H9 (cell line): ENCODE data around the gene ACADSB. TPM values are rescaled to one million over a fixed set of nuclear protein-coding genes. Genes with fewer than 3 reads are reported as not detected.

Experiments
- DNase-seq: peaks from one replicate; pipeline ENCODE4 v3.0.0-alpha.2; 2017
- H2AFZ ChIP-seq: one replicate; pipeline ENCODE4 v1.6.1; 2013; ENCODE audit warnings: mild to moderate bottlenecking, low read length, control low read depth, moderate library complexity
- H2AK5ac ChIP-seq: 2 replicates; pipeline ENCODE4 v1.6.1; 2013; ENCODE audit warnings: low read length, control low read depth, mixed read lengths; ENCODE audit not compliant: insufficient read length
- H2BK120ac ChIP-seq: one replicate; pipeline ENCODE4 v1.6.1; 2013; ENCODE audit warnings: low read depth, mild to moderate bottlenecking, low read length, control low read depth, inconsistent platforms; ENCODE audit not compliant: poor library complexity, severe bottlenecking
- H2BK12ac ChIP-seq: 2 replicates; pipeline ENCODE4 v1.6.1; 2013; ENCODE audit warnings: low read length, control low read depth, mixed read lengths, low read depth; ENCODE audit not compliant: insufficient read length
- H2BK15ac ChIP-seq: 2 replicates; pipeline ENCODE4 v1.6.1; 2013; ENCODE audit warnings: low read depth, low read length, control low read depth
- H2BK20ac ChIP-seq: one replicate; pipeline ENCODE4 v1.6.1; 2013; ENCODE audit warnings: low read depth, mild to moderate bottlenecking, low read length, control low read depth, inconsistent platforms; ENCODE audit not compliant: poor library complexity, severe bottlenecking
- H2BK5ac ChIP-seq: 2 replicates; pipeline ENCODE4 v1.6.1; 2013; ENCODE audit warnings: low read length, control low read depth, mixed read lengths; ENCODE audit not compliant: insufficient read length
- H3K14ac ChIP-seq: 2 replicates; pipeline ENCODE4 v1.6.1; 2013; ENCODE audit warnings: low read length, control low read depth; ENCODE audit not compliant: insufficient read depth
- H3K18ac ChIP-seq: 2 replicates; pipeline ENCODE4 v1.6.1; 2013; ENCODE audit warnings: low read depth, mild to moderate bottlenecking, mixed read lengths, low read length, control low read depth; ENCODE audit not compliant: insufficient read length
- H3K23ac ChIP-seq: 2 replicates; pipeline ENCODE4 v1.6.1; 2013; ENCODE audit warnings: low read length, control low read depth, mixed read lengths, low read depth; ENCODE audit not compliant: insufficient read length
- H3K23me2 ChIP-seq: 2 replicates; pipeline ENCODE4 v1.6.1; 2013; ENCODE audit warnings: low read depth, mild to moderate bottlenecking, mixed read lengths, low read length, control low read depth; ENCODE audit not compliant: insufficient read length, poor library complexity, severe bottlenecking
- H3K27ac ChIP-seq: 2 replicates; pipeline ENCODE4 v1.5.1; 2013; ENCODE audit warnings: low read length, control low read depth, mixed read lengths, low read depth; ENCODE audit not compliant: insufficient read length
- H3K27me3 ChIP-seq: 2 replicates; pipeline ENCODE4 v1.6.1; 2013; ENCODE audit warnings: low read length, control low read depth, inconsistent platforms; ENCODE audit not compliant: insufficient read depth
- H3K4ac ChIP-seq: 2 replicates; pipeline ENCODE4 v1.6.1; 2013; ENCODE audit warnings: low read depth, mild to moderate bottlenecking, control low read depth, inconsistent platforms, low read length, moderate library complexity
- H3K4me1 ChIP-seq: 2 replicates; pipeline ENCODE4 v1.6.1; 2013; ENCODE audit warnings: low read length, control low read depth, inconsistent platforms; ENCODE audit not compliant: insufficient read depth
- H3K4me2 ChIP-seq: 2 replicates; pipeline ENCODE4 v1.6.1; 2013; ENCODE audit warnings: low read length, control low read depth, mixed read lengths; ENCODE audit not compliant: insufficient read length, insufficient read depth
- H3K56ac ChIP-seq: 2 replicates; pipeline ENCODE4 v1.6.1; 2013; ENCODE audit warnings: low read depth, mild to moderate bottlenecking, mixed read lengths, low read length, control low read depth; ENCODE audit not compliant: insufficient read length
- H3K79me1 ChIP-seq: 2 replicates; pipeline ENCODE4 v1.6.1; 2013; ENCODE audit warnings: low read depth, mild to moderate bottlenecking, moderate library complexity, low read length, control low read depth, inconsistent platforms; ENCODE audit not compliant: insufficient read depth, poor library complexity, severe bottlenecking
- H3K79me2 ChIP-seq: 2 replicates; pipeline ENCODE4 v1.6.1; 2013; ENCODE audit warnings: low read length, control low read depth, inconsistent platforms; ENCODE audit not compliant: insufficient read depth
- H3K9ac ChIP-seq: 2 replicates; pipeline ENCODE4 v1.6.1; 2013; ENCODE audit warnings: low read length, control low read depth, mixed read lengths; ENCODE audit not compliant: insufficient read length; ENCODE audit errors: extremely low read depth
- H3K9me3 ChIP-seq: one replicate; pipeline ENCODE4 v1.6.1; 2013; ENCODE audit warnings: low read depth, low read length, inconsistent platforms; ENCODE audit not compliant: control insufficient read depth
- H3T11ph ChIP-seq: one replicate; pipeline ENCODE4 v1.6.1; 2013; ENCODE audit warnings: mild to moderate bottlenecking, low read length, control low read depth, inconsistent platforms
- H4K20me1 ChIP-seq: one replicate; pipeline ENCODE4 v1.6.1; 2013; ENCODE audit not compliant: control insufficient read depth, insufficient read length, insufficient read depth
- H4K5ac ChIP-seq: 2 replicates; pipeline ENCODE4 v1.6.1; 2013; ENCODE audit warnings: low read depth, mild to moderate bottlenecking, mixed read lengths, low read length, control low read depth; ENCODE audit not compliant: insufficient read length
- H4K8ac ChIP-seq: replicated peaks from 2 replicates; pipeline ENCODE4 v1.6.1; 2013; ENCODE audit warnings: low read length, control low read depth, mixed read lengths, low read depth; ENCODE audit not compliant: insufficient read length
- H4K91ac ChIP-seq: 2 replicates; pipeline ENCODE4 v1.6.1; 2013; ENCODE audit warnings: low read depth, mild to moderate bottlenecking, moderate library complexity, mixed read lengths, low read length, control low read depth; ENCODE audit not compliant: insufficient read length
- H3K27ac Mint-ChIP-seq, 3 experiments: 2 replicates in 2 of 3; 3 replicates in 1 of 3; pipeline ENCODE4 v1.8.0; 2020 to 2021; ENCODE audit warnings: mixed read lengths in 3 of 3, mild to moderate bottlenecking in 1 of 3, moderate library complexity in 1 of 3
- H3K27me3 Mint-ChIP-seq: 2 replicates; pipeline ENCODE4 v1.8.0; 2021; ENCODE audit warnings: low read depth, mild to moderate bottlenecking, moderate library complexity, mixed read lengths
- H3K36me3 Mint-ChIP-seq, 3 experiments: 2 replicates in 2 of 3; 3 replicates in 1 of 3; pipeline ENCODE4 v1.8.0; 2020 to 2021; ENCODE audit warnings: low read depth in 3 of 3, mixed read lengths in 3 of 3; ENCODE audit not compliant: insufficient read depth in 1 of 3
- H3K4me1 Mint-ChIP-seq, 2 experiments: 2 replicates each; pipeline ENCODE4 v1.8.0; 2020; ENCODE audit warnings: mixed read lengths in 2 of 2
- H3K4me3 Mint-ChIP-seq, 2 experiments: 2 replicates in 1 of 2; 3 replicates in 1 of 2; pipeline ENCODE4 v1.8.0; 2020 to 2021; ENCODE audit warnings: mild to moderate bottlenecking in 2 of 2, mixed read lengths in 2 of 2, moderate library complexity in 1 of 2
- H3K9me3 Mint-ChIP-seq, 2 experiments: 2 replicates in 1 of 2; 3 replicates in 1 of 2; pipeline ENCODE4 v1.8.0; 2020; ENCODE audit warnings: mild to moderate bottlenecking in 2 of 2, mixed read lengths in 2 of 2, moderate library complexity in 1 of 2
- CTCF ChIP-seq: fragments of 200-600 bp; sonication (generic); conservative IDR thresholded peaks from 3 replicates; pipeline ENCODE4 v1.8.0; 2021; ENCODE audit warnings: antibody characterized with exemption, mild to moderate bottlenecking
- WGBS: extraction: QIAGEN DNeasy Blood & Tissue Kit; methylation state at CpG from one replicate; pipeline ENCODE4 v1.1.7; 2013; ENCODE audit warnings: missing lambda C conversion rate, low lambda C conversion rate, mixed read lengths; ENCODE audit not compliant: insufficient read length; ENCODE audit errors: extremely low coverage; 5-methylcytosine and 5-hydroxymethylcytosine counted together
- total RNA-seq: library from RNA; stranded (reverse); gene quantifications from 2 replicates; pipeline ENCODE4 v1.2.1, GENCODE V29; 2021

The ACADSB gene
- total RNA-seq, 1 experiment from 2014 or later, result 35.1 TPM

DNA sequence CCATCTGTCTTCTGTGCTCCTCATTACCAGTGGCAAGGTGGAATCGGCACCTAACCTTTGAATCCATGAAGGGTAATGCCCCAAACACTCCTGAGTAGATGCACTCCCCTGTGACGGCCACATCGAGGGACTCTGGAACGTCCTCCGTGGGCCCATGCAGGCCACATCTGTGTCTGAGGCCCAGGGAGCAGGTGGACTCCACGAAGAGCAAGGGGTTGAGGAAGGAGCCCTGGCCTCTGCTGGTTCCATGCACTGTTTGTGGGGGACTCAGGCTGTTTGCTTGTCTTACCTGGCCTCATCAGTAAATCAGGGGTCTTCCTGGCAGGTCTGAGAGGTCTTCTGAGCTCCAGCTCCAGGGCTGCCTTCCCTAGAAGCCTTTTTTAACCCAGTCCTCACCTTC, 64.4 kb downstream of the ACADSB start:
- DNase-seq, result no peak
- no peak overlapping the region for H3K56ac ChIP-seq
- no peak overlapping the region for H3K9ac ChIP-seq
- H2BK120ac ChIP-seq, result no peak overlapping the region
- no peak overlapping the region for H3K4me2 ChIP-seq
- no peak overlapping the region for H3T11ph ChIP-seq
- Mint-ChIP-seq H3K4me1 (peaks cover 8 to 9% of the 10 kb centered on the region in 2 experiments), H3K4me3 (no peak overlapping the region), H3K36me3 (no peaks in the 10 kb centered on the region), H3K9me3 (peaks cover 0 to 2% of the 10 kb centered on the region in 2 experiments; a peak in 1 of 5 replicates), H3K27me3 (peaks cover 6% of the 10 kb centered on the region), H3K27ac (peak overlapping the region in 1 of 3 experiments; percentile 18; a peak in 1 of 7 replicates)
- H3K23me2 ChIP-seq, result no peaks in the 10 kb centered on the region
- no CpG with 5 or more reads among the region's 6 CpGs for WGBS
- no peak overlapping the region for H2BK20ac ChIP-seq
- no peak for TF ChIP-seq CTCF
- H2AFZ ChIP-seq, result no peak overlapping the region
- no peaks in the 10 kb centered on the region for H3K27me3 ChIP-seq
- no peak overlapping the region for H2BK5ac ChIP-seq
- H4K5ac ChIP-seq, result no peak overlapping the region
- no peak overlapping the region for H2AK5ac ChIP-seq
- no peak overlapping the region for H3K23ac ChIP-seq
- H3K9me3 ChIP-seq, result no peaks in the 10 kb centered on the region
- no peak overlapping the region for H3K14ac ChIP-seq
- H4K8ac ChIP-seq, result no peak overlapping the region
- H4K20me1 ChIP-seq, result no peaks in the 10 kb centered on the region
- H2BK12ac ChIP-seq, result no peak overlapping the region
- no peak overlapping the region for H2BK15ac ChIP-seq
- H3K4ac ChIP-seq, result no peak overlapping the region
- no peak overlapping the region for H3K27ac ChIP-seq
- no peaks in the 10 kb centered on the region for H3K79me2 ChIP-seq
- no peak overlapping the region for H4K91ac ChIP-seq
- H3K18ac ChIP-seq, result no peak overlapping the region
- no peaks in the 10 kb centered on the region for H3K79me1 ChIP-seq
- 0 out of 2 replicates have a peak, but pooled peaks cover 3% of the 10 kb centered on the region for H3K4me1 ChIP-seq
